T follicular helper cell (primary cell): ENCODE data around the gene ATF6B.
A peak's percentile ranks its signal among the peaks of the same experiment; 100 is the strongest.
"Not testable (repeated sequence)": the region's sequence is repeated elsewhere in the genome, so short reads cannot be mapped to it uniquely, and the experiment has no call there.

Experiments used
- DNase-seq: peaks from one replicate; pipeline ENCODE4 v3.0.0-alpha.2; 2020; ENCODE audit warnings: low read depth

Gene ATF6B

DNA sequence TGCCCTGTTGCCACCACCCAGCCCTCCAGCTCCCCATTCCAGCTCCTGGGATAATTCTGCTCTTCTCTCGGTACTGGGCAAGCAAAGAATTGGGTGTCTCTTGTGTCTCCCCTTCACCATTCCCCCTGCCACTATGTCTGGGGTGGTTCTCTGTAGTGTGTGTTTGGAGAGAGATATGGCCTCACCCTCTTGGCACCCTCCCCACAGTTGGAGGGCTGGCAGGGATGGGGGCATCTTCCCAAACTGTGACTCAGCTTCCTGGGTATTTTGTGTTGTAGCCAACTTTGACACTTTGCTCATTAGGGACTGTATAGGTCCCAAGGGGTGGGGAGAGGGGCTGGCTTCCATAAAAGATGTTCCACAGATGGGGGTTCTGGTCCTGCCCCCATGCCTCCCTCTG is 20.6 kb downstream of the ATF6B start:
- DNase-seq = no peak

DNA sequence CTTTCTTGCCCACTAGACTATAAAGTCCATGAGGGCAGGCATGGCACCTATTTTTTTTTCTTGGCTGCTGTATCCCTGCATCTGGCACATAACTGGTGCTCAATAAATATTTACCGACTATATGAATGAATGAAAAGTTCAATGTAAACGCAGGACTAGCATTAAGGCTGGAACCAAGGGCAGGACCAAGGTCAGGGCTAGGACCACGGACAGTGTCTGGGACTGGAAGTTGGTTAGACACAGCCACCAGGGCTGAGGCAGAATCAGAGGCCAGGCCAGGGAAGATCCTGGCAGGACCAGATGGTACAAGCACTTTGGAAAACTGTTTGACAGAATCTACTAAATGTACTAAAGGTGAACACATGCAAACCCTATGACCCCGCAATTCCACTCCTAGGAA is 22.6 kb downstream of the ATF6B start:
- no peak for DNase-seq

DNA sequence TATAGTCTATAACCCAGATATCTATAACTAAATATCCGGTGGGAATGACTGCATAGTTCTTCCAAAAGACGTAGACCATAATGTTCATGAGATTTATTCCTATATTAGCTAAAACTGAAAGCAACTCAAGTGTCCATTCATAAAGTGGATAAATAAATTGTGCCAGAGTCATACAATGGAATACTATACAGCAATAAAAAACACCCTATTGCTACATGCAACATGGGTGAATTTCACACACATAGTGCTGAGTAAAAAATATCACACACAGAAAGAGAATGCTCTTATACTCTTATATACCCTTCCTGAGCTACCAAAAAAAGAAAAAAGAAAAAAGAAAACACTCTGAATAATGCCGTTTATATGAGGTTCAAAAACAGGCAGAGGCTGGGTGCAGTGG is 25.8 kb downstream of the ATF6B start:
- DNase-seq = no peak

DNA sequence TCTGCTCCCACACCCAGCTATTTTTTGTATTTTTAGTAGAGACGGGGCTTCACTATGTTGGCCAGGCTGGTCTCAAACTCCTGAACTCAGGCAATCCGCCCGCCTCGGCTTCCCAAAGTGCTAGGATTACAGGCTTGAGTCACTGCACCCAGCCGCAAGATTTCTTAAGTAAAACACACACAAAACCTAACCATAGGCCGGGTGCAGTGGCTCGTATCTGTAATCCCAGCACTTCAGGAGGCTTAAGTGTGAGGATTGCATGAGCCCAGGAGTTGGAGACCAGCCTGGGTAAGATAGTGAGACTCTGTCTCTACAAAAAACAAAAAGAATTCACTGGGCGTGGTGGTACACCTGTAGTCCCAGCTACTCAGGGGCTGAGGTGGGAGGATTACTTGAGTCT is 27.8 kb downstream of the ATF6B start:
- not testable (repeated sequence) for DNase-seq

DNA sequence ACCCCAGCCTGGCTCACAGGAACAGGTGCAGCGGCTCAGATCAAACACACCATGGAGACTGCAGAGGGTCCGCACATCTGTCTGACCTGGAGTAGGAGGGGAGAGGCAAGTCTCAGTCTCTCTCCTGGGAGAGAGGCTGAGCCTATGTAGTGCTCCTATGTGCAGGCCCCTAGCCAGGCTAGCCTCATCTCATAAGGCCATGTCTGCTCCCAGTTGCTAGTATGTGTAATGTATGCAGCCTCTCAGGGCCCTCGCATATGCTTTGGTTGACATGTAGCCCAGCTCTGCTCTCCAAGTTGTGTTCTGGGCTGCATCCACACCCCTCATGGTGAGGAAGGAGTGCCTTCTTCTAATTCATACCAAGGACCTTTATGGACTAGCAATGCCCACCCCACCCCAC is 30.7 kb downstream of the ATF6B start:
- no peak for DNase-seq

DNA sequence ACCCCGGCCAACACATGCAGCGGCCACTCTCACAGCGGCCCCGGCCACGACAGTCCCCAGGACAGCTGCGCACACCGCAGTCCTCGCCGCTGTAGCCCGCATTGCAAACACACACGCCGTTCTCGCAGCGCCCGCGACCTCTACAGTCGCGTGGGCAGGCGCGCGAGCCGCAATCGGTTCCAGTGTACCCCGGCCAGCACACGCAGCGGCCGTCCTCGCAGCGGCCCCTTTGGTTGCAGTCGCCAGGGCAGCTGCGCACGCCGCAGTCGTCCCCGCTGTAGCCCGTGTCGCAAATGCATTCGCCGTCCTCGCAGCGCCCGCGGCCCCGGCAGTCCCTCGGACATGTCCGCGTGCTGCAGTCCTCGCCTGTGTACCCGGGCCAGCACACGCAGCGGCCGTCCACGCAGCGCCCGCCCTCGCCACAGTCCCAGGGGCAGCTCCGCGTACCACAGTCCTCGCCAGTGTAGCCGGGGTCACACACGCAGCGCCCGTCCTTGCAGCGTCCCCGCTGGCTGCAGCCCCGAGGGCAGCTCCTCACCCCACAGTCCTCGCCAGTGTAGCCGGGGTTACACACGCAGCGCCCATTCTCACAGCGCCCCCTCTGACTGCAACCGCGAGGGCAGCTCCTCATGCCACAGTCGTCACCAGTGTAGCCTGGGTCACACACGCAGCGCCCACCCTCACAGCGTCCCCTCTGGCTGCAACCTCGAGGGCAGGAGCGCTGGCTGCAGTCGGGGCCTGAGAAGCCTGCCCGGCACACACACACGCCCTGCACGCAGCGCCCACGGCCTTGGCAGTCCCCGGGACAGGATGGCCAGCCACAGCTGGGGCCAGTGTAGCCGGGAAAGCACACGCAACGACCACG is 31.4 kb downstream of the ATF6B start:
- no peak for DNase-seq

DNA sequence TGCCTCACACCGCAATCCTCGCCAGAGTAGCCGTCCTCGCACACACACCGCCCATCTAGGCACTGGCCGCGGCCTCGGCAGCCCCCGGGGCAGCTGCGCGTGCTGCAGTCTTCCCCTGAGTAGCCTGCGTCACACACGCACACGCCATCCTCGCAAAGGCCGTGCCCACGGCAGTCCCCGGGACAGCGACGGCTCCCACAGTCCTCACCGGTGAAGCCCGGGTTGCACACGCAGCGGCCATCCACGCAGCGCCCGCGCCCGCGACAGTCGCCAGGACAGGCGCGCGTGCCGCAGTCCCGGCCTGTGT is 32.0 kb downstream of the ATF6B start:
- DNase-seq = no peak

DNA sequence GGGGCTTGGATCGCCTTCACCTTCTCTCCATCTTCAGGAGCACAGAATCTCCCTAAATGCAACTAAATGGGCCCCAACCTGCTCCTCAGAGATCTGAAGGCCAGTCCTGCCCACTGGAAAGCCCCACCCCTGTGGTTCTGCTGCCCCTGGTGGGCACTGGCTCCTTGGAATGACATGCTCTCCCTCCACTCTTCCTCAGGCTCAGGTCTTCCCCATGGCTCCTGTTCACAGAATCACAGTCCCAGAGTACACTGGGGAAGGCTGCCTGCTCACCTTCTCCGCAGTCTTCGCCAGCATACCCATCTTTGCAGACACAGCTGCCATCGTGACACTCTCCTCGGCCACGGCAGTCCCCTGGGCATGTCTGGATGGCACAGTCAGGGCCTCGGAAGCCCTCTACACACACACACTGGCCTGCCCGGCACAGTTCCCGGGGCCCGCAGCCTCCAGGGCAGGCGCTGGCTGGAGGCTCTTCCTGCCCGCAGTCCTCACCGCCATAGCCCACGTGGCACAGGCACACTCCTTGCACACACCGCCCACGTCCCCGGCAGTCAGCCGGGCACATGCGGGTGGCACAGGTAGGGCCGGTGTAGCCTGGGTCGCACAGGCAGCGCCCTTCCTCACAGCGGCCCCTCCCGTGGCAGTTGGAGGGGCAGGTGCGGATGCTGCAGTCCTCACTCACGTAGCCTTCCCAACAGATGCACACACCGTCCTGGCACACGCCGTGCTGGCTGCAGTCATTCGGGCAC is 32.5 kb downstream of the ATF6B start:
- DNase-seq = no peak

DNA sequence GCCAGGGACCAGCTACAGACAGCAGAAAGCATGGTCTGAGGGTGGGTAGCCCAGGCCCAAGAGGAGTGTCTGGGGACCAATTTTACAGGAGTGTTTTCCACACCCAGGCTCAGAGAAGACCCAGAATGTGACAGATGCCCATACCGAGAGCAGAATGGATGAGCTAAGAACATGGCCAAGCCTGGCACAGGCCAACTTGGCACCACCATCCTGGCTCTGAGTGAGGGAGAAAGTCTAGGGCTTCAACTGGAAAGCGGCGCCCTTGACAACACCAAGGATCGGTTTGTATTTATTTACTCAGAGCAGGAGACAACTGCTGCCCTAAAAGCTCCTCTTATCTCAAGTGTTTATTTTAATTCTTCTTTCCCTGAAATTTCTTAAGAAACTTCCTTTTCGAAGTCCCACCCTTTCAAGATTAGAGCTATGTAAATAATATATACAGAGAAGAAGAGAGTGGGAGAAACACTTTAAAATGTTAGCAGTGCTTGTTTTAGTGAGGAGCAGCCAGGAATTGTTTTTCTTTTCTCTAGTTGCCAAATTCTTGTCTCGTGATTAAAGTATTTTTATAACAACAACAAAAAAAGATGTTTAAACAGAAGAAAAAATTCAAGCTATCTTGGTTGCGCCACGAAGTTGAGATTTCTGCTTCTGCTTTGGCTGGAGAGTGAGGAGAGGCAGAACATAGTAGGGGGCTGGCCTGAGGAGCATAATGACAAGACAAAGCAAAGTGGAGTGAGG is 35.1 kb downstream of the ATF6B start:
- DNase-seq = no peak

DNA sequence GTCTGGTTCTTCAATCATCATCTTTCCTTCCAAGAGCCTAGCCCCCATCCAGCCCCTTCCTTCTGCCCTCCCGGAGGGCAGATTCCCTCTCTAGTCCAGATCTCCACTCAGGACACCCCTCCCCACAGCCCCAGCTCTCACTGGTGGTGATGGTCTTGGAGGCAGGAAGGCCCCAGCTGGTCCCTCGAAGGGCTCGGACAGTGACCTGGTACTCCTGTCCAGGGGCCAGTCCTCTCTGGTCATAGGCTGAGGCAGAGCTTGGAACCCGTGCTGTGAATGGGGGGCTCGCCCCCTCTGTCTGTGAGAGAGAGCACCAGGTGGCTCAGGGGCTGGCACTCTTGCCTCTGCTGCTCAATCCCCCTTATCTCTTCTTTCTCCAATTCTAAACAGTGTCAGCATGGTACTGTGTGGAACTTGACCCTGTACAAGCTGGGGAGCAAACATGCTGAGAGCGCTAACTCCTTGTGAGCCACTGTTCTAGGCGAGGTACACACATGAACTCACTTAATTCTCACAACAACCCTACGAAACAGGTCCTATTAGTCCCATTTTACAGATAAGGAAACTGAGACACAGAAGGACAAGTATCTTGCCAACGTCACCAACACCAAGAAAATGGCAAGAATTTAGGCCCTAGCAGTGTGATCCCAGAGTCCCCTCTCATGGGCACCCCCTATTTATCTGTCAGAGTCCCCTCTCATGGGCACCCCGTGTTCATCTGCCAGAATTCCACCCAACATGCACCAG is 38.8 kb downstream of the ATF6B start:
- no peak for DNase-seq

DNA sequence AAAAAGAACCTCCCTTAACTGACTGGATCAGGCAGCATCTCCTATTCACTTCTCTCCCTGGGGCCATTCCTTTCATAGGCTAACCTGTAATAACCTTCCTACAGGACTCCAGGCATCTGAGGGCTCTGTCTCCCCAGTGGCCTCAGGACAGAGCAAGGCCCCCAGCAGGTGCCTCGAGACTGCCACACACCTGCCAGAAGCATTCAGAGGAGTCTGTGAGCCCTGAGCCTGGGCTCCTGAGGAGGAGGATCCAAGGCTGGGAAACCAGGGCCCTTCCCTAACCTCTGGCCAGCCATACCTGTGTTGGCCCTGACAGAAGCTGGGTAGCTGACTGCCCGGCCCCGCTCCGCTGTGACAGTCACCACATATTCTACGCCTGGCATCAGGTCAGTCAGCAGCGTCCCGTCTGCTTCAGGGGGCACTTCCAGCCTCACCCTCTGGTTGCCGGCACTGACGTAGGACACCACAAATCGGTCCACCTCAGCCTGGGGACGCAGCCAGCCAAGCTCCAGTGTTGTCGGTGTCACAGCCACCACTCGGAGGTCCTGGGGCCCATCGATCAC is 39.5 kb downstream of the ATF6B start:
- no peak for DNase-seq

DNA sequence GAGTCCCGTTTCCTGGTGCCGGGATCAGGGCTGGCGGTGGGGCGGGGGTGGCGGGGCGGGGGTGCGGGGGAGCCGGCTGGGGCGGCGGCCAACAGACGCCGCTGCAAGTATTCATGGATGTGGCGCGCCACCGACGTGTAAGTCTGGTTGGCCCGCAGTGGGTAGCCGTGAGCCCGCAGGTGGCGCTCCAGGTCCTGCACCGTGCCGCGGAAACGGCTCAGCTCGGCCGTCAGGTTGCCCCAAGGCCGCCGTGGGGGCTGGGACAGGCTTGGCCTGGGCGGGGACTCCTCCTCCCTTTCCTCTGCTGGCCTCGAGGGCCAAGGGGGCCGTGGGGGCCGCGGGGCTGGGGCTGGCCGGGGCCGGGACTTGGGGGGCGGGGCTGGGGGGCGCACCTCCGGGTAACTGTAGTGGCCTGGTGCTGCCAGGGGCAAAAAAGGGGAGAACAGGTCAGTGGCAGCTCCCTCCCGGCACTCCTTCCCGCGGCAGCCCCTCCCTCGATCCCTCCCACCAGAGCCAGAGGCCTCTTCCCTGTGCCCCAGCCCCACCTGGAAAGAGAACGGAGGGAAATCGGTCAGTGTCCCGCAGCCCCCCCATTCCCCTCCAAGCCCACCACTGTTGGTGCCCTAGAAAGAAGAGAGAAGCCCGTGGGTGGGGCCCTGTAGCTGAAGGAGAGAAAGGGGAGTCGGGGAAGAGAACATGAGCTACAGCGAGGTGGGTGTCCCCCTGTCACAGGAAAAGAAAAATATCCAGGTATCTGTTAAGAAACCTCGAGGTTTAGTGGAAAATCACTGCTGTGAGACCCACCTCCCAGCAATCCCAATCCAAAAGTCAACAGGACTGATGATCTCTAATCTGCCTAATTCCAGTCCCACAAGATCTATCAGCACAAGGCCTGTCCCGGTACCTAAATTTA is 40.2 kb downstream of the ATF6B start:
- peak; percentile 45 for DNase-seq

DNA sequence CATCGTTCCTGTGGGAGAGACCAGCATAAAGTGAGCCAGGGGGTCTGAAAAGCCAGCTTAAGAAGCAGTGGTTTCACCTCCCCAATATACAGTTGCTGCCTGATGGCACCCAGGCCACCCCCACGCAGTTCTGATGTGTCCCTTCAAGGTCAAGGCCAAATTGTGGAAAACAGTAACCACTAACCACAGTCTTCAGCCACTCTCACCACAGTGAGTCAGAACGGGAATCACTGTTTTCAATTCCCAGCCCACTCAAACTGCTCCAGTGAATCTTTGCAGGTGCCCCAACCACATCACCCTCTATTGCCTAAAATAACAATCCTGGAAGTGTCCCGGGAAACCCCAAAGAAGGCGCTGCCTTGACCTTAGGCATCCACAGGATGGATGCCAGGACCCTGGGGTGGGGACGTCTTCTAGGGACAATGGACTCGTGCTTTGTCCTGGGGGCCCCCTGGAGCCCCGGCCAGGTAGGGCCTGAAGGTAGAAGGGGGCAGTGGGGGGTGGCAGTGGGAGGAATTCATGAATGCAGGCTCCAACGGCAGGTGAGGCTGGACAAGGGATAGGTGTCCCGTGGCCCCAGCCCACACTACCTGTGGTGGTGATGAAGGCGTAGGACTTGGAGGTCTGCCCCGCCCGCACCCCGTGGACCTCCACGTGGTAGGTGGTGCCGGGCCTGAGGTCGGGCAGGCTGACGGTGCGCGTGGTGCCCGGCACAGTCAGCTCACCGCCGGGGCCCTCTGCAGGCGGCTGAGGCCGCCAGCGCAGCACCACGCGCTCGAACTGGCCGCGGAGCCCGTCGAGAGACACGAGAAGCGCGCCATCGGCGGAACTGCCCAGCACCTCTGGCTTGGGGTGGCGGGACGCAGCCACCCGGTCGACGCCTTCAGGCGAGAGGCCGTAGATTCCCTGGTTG is 41.1 kb downstream of the ATF6B start:
- no peak for DNase-seq

DNA sequence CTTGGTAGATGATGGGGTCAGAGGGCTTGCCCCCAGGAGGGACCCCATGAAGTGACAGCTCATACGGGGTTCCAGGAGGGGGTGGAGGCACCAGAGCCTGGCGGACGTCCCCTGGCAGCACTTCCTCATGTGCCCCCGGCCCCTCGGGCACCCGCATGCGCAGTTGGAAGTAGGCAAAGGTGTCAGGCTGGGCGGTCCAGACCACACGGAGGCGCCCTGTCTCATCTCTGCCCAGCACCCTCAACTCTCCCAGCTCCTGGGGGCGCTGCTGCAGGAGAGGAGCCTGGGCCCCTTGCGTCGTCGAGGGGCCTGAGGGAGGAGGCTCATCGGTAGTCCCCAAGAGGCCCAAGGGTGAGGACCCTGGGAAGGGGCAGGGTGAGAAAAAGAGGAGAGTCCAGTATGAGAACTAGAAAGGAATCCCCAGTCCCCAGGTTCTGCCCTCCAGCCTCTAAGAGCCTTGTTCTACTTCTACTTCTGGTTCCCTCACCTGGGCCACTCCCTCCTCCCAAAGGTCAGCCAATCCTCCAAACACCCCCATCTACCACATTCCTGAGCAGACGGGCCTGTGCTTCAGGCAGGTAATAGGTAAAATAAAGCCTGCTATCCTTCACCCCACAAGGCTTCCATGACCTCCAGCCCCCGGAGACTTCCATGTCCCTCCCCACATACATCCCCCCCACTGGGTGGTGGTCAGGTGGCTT is 42.1 kb downstream of the ATF6B start:
- no peak for DNase-seq

DNA sequence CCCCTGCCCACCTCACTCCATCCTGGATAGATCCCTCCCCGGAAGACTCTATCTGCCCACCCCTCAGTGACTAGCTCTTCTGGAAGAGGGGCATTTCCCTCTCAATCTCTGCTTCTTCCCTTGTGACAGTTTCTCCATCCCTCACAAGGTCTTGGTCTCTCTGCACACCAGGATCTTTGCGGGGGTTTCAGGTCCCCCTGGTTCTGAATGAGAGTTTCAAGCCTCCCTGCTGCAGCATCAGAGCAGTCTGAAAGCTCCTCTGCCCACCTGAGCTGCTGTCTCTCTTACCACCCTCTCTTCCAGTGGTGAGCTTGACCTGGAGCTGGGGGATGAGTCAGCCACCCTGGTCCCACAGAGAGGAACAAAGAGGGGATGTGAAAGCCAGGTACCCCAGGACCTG is 43.3 kb downstream of the ATF6B start:
- DNase-seq = no peak

DNA sequence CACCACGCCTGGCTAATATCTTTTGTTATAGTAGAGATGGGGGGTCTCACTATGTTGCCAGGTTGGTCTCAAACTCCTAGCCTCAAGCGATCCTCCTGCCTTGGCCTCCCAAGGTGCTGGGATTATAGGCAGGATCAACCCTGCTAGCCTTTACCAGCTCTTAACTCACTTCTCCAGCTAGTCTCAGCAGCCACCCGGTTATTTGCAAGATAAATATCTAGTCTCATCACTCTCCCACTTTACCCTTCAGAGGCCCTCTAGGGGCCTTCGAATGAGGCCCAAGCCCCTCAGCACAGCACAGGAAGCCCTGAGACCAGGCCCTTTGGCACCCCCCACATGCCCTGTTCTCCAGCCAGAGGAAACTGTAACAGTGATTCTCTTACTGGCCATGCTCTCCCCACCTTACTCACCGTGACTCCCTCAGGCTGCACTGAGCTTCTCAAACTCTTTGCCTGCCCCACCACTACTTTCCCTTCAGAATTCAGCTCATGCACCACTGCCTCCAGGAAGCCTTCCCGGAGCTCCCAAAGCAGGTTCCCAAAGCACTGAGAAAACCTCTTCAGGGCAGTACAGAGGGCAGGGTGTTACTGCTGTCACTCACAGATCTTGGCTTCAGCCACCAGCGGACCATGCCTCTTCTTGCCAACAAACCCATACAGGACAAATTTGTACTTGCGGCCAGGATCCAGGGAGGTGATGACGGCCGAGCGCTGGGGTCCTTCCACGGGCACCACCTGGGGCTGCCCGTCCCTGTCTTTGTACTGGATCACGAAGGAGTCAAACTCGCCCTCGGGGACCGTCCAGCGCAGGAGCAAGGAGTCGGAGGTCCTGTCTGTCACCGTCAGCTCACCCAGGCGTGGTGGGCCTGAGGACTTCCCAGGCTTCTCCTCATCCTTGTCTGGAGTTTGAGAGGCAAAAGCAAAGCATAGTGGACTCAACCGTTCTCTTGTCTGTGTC is 44.0 kb downstream of the ATF6B start:
- no peak for DNase-seq

DNA sequence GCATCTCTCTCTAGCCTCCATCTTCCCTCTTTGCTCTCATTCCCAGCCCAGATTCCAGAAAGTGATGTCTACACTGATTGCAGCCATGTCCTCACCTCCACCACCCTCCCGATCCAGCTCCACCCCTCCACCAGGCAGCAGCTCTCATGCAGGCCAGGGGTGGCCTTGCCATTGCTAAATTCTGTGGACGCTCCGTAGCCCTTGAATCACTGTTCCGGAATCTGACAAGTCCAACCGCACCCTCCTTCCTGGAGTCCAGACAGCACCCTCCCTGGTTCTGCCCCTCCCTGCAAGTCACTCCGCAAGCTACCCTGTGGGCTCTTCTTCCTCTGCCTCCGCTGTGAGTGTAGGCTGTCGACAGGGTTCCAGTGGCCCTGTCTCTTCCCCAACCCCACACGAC is 45.1 kb downstream of the ATF6B start:
- no peak for DNase-seq

DNA sequence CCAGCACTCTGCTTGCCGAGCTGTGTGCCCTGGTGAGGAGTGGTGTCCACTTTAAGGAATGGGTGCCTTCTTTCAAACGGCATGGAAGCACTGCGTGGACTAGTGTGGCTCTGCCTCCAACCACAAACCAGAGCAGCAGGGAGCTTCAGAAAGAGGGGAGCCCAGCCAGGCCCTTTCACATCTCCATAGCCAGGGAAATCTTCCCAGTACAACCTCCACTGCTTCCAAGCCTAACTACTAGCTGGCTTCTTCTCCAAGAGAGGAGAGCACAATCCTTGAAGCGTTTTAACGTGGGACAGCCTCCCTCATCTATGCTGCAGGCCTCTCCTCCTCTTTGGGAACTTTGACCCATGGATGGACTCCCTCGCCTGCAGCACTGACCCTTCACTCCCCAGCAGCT is 45.6 kb downstream of the ATF6B start:
- no peak for DNase-seq
